Ishikawa (cell line): ENCODE results near the gene CLUH.

Experiments used
- CEBPB ChIP-seq: IDR thresholded peaks from 2 replicates; pipeline ENCODE4 v1.6.1; 2012
- CREB1 ChIP-seq: IDR thresholded peaks from 2 replicates; pipeline ENCODE4 v1.6.1; 2012; ENCODE audit warnings: low read depth
- EGR1 ChIP-seq: IDR thresholded peaks from 2 replicates; pipeline ENCODE4 v1.6.1; 2012
- EP300 ChIP-seq: IDR thresholded peaks from 2 replicates; pipeline ENCODE4 v1.6.1; 2012; ENCODE audit warnings: borderline replicate concordance
- FOXM1 ChIP-seq: IDR thresholded peaks from 2 replicates; pipeline ENCODE4 v1.6.1; 2012; ENCODE audit warnings: low read depth, borderline replicate concordance
- MAX ChIP-seq: IDR thresholded peaks from 2 replicates; pipeline ENCODE4 v1.6.1; 2012
- NFIC ChIP-seq: IDR thresholded peaks from 2 replicates; pipeline ENCODE4 v1.6.1; 2012
- RAD21 ChIP-seq: IDR thresholded peaks from 2 replicates; pipeline ENCODE4 v1.6.1; 2012; ENCODE audit warnings: low read depth
- REST ChIP-seq: IDR thresholded peaks from 2 replicates; pipeline ENCODE4 v1.6.1; 2012; ENCODE audit warnings: low read depth, mild to moderate bottlenecking
- TAF1 ChIP-seq: IDR thresholded peaks from 2 replicates; pipeline ENCODE4 v1.6.1; 2012; ENCODE audit warnings: low read depth, mild to moderate bottlenecking
- TCF12 ChIP-seq: IDR thresholded peaks from 2 replicates; pipeline ENCODE4 v1.6.1; 2012; ENCODE audit warnings: low read depth
- TEAD4 ChIP-seq: IDR thresholded peaks from 2 replicates; pipeline ENCODE4 v1.6.1; 2012
- USF1 ChIP-seq: IDR thresholded peaks from 2 replicates; pipeline ENCODE4 v1.6.1; 2012
- YY1 ChIP-seq: IDR thresholded peaks from 2 replicates; pipeline ENCODE4 v1.6.1; 2012; ENCODE audit warnings: low read depth
- ZBTB7A ChIP-seq: IDR thresholded peaks from 2 replicates; pipeline ENCODE4 v1.6.1; 2012; ENCODE audit warnings: low read depth

CLUH gene

GRCh38 chr17:2731807-2732206 is 20.2 kb upstream of the CLUH start:
- no peak for TF ChIP-seq TEAD4

- no peak for TF ChIP-seq TEAD4
- no peak for TF ChIP-seq NFIC
- TF ChIP-seq REST, result no peak
- TF ChIP-seq EP300, result no peak
- TF ChIP-seq TAF1, result no peak
- TF ChIP-seq MAX, result no peak
- no peak for TF ChIP-seq EGR1
- TF ChIP-seq FOXM1, result no peak
- no peak for TF ChIP-seq YY1
- no peak for TF ChIP-seq ZBTB7A
- no peak for TF ChIP-seq CREB1
- no peak for TF ChIP-seq RAD21
- no peak for TF ChIP-seq USF1
- TF ChIP-seq TCF12, result no peak
- no peak for TF ChIP-seq CEBPB
These were observed 19.3 kb upstream of the CLUH start for GRCh38 chr17:2730764-2731353.

- TF ChIP-seq USF1, result no peak
- TF ChIP-seq MAX, result peak; percentile 91
- TF ChIP-seq CEBPB, result no peak
- no peak for TF ChIP-seq TEAD4
- TF ChIP-seq CREB1, result no peak
- TF ChIP-seq TCF12, result no peak
- TF ChIP-seq FOXM1, result no peak
- TF ChIP-seq NFIC, result no peak
These were observed 13.2 kb upstream of the CLUH start for GRCh38 chr17:2724784-2725164.

- no peak for TF ChIP-seq CREB1
- TF ChIP-seq YY1, result no peak
- no peak for TF ChIP-seq TAF1
- TF ChIP-seq RAD21, result no peak
- TF ChIP-seq TCF12, result no peak
- no peak for TF ChIP-seq TEAD4
- TF ChIP-seq EP300, result no peak
- no peak for TF ChIP-seq MAX
- TF ChIP-seq FOXM1, result no peak
These were observed 12.6 kb upstream of the CLUH start for GRCh38 chr17:2723997-2724783.

GRCh38 chr17:2723505-2723996 is 12.0 kb upstream of the CLUH start:
- TF ChIP-seq USF1 (no peak), YY1 (no peak), CREB1 (no peak), TEAD4 (no peak), RAD21 (no peak), EP300 (no peak), TCF12 (no peak), CEBPB (no peak), FOXM1 (no peak), TAF1 (no peak), NFIC (no peak), MAX (no peak), ZBTB7A (no peak), REST (no peak)
